GM23338 (cell line): Measurements from ENCODE around the gene PLCH2. TPM values are rescaled to one million over a fixed set of nuclear protein-coding genes. Genes with fewer than 3 reads are reported as not detected.
A peak's percentile ranks its signal among the peaks of the same experiment; 100 is the strongest.

Source experiments
- ATAC-seq: fragments of 200-7000 bp; cut with Tn5 transposase; 3 replicates; pipeline ENCODE4 v1.9.1; 2020
- DNase-seq: peaks from one replicate; pipeline ENCODE4 v3.0.0-alpha.2; 2015; ENCODE audit warnings: low spot score
- H2AFZ ChIP-seq: fragments of 200-600 bp; sonication (generic); 2 replicates; pipeline ENCODE4 v1.8.0; 2016; ENCODE audit warnings: antibody characterized with exemption, mild to moderate bottlenecking, moderate library complexity
- H3F3A ChIP-seq: fragments of 200-600 bp; sonication (generic); replicated peaks from 2 replicates; pipeline ENCODE4 v1.8.0; 2017; ENCODE audit warnings: antibody characterized with exemption, mixed run types, low read depth
- H3K27ac ChIP-seq: fragments of 200-600 bp; sonication (generic); 2 replicates; pipeline ENCODE4 v1.6.1; 2016; ENCODE audit warnings: low read depth
- H3K27me3 ChIP-seq: fragments of 200-600 bp; sonication (generic); 2 replicates; pipeline ENCODE4 v1.8.0; 2016; ENCODE audit warnings: mild to moderate bottlenecking, mixed run types, moderate library complexity; ENCODE audit not compliant: insufficient read depth
- H3K36me3 ChIP-seq: fragments of 200-600 bp; sonication (generic); 2 replicates; pipeline ENCODE4 v1.8.0; 2016; ENCODE audit warnings: mild to moderate bottlenecking; ENCODE audit not compliant: insufficient read depth
- H3K4me1 ChIP-seq: fragments of 200-600 bp; sonication (generic); 2 replicates; pipeline ENCODE4 v1.8.0; 2016; ENCODE audit warnings: mild to moderate bottlenecking, moderate library complexity; ENCODE audit not compliant: insufficient read depth
- H3K4me2 ChIP-seq: fragments of 200-600 bp; sonication (generic); 2 replicates; pipeline ENCODE4 v1.7.1; 2017; ENCODE audit warnings: mixed run types
- H3K4me3 ChIP-seq: fragments of 200-600 bp; sonication (generic); 2 replicates; pipeline ENCODE4 v1.6.1; 2016; ENCODE audit warnings: mixed run types
- H3K79me2 ChIP-seq: fragments of 200-600 bp; sonication (generic); replicated peaks from 2 replicates; pipeline ENCODE4 v1.8.0; 2017; ENCODE audit warnings: mild to moderate bottlenecking; ENCODE audit not compliant: insufficient read depth
- H3K9me2 ChIP-seq: fragments of 200-600 bp; sonication (generic); 2 replicates; pipeline ENCODE4 v1.8.0; 2017; ENCODE audit not compliant: insufficient read depth
- H4K20me1 ChIP-seq: fragments of 200-600 bp; sonication (generic); replicated peaks from 2 replicates; pipeline ENCODE4 v1.8.0; 2017; ENCODE audit warnings: mild to moderate bottlenecking; ENCODE audit not compliant: insufficient read depth
- H3K27ac Mint-ChIP-seq: 2 replicates; pipeline ENCODE4 v1.8.0; 2020; ENCODE audit warnings: inconsistent platforms, mild to moderate bottlenecking, moderate library complexity, mixed read lengths
- H3K27me3 Mint-ChIP-seq: 3 replicates; pipeline ENCODE4 v1.8.0; 2022; ENCODE audit warnings: low read depth, mild to moderate bottlenecking, moderate library complexity, mixed read lengths, inconsistent platforms; ENCODE audit not compliant: insufficient read depth, poor library complexity
- H3K36me3 Mint-ChIP-seq: 3 replicates; pipeline ENCODE4 v1.8.0; 2021; ENCODE audit warnings: low read depth, mild to moderate bottlenecking, inconsistent platforms, moderate library complexity, mixed read lengths
- H3K4me1 Mint-ChIP-seq: 3 replicates; pipeline ENCODE4 v1.8.0; 2020; ENCODE audit warnings: mild to moderate bottlenecking, inconsistent platforms, mixed read lengths
- H3K4me3 Mint-ChIP-seq: 3 replicates; pipeline ENCODE4 v1.8.0; 2021; ENCODE audit warnings: moderate library complexity, mild to moderate bottlenecking, inconsistent platforms, mixed read lengths
- H3K9me3 Mint-ChIP-seq: 3 replicates; pipeline ENCODE4 v1.8.0; 2020; ENCODE audit warnings: moderate library complexity, mild to moderate bottlenecking, inconsistent platforms, mixed read lengths
- EZH2phosphoT487 ChIP-seq: fragments of 200-600 bp; sonication (generic); IDR thresholded peaks from one replicate; pipeline ENCODE4 v1.8.1; 2018; ENCODE audit warnings: antibody characterized with exemption; ENCODE audit not compliant: unreplicated experiment
- NANOG ChIP-seq: IDR thresholded peaks from 2 replicates; pipeline ENCODE4 v1.6.1; 2016; ENCODE audit warnings: antibody characterized with exemption, borderline replicate concordance
- ZNF331 ChIP-seq: fragments of 250-450 bp; sonication (Bioruptor Pico); IDR thresholded peaks from 2 replicates; pipeline ENCODE4 v1.5.0; 2020; ENCODE audit warnings: low read depth, mild to moderate bottlenecking, moderate library complexity
- polyA plus RNA-seq: library from polyadenylated mRNA; unstranded; fragments of >200 nt; fragmentation: Nextera tagmentation; extraction: Ambion mirVana; gene quantifications from 2 replicates; pipeline ENCODE4 v1.2.1, GENCODE V29; 2016
- total RNA-seq: library from RNA; depleted of rRNA; stranded (reverse); fragments of >200 nt; shearing (Covaris generic); gene quantifications from 2 replicates; pipeline ENCODE4 v1.2.3, GENCODE V29; 2014
- TF ChIP-seq, protein P1 (sequence below), 2 experiments: fragments of 200-600 bp in 1 of 2; sonication (generic) in 1 of 2; conservative IDR thresholded peaks; 2 replicates each; pipeline versions ENCODE4 v1.5.1 to v1.6.1; 2016 to 2017; ENCODE audit warnings: antibody characterized with exemption in 2 of 2, low read depth in 2 of 2, mild to moderate bottlenecking in 2 of 2, moderate library complexity in 1 of 2
- TF ChIP-seq, protein P2 (sequence below): IDR thresholded peaks from one replicate; pipeline ENCODE4 v1.6.1; 2018; ENCODE audit warnings: antibody characterized with exemption; ENCODE audit not compliant: unreplicated experiment
- TF ChIP-seq, protein P3 (sequence below): fragments of 250-450 bp; sonication (Bioruptor Pico); IDR thresholded peaks from 2 replicates; pipeline ENCODE4 v1.5.0; 2020; ENCODE audit warnings: mild to moderate bottlenecking, moderate library complexity

PLCH2 gene
- total and polyA plus RNA-seq, 2 experiments from 2014 or later, result 0.31 TPM; not detected in 1

DNA sequence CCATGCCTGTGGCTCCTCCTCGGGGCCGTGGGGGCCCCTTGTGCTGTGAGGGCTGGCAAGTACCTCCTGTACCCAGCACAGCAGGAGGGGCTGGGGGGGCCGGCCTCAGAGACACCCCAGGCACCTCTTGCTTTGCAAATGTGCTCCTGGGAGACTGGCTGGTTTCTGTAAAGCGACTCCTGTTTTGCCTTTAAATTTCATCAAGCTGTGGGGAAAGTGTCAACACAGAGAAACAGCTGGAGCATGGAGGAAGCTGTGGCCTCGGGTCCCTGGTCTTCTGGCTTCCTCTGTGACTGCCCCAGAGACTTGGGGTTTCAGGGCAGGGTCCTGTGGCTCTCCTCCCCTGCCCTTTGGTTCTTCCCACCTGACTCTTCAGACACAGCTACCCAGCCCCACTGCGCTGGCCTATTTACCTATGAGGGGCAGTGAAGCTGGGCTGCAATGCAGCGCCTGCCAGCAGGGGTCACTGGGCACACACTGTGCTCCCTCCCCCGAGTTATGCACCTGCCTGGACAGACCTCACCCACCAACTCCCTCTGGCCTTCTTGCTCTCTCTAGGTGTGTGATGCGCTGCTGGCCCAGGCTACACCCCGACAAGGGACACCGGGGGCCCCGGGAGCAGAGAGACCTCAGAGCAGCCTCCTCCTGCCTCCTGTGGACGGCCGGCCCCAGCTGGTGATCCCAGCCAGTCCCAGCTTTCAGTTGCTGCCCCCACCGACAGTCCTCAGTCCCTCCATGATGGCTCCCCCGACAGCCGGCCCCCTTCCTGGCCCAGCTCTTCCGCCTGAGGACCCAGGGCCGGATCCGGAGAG lies 46.1 kb upstream of the PLCH2 start:
- Mint-ChIP-seq H3K36me3 (no peaks in the 10 kb centered on the region), H3K27ac (no peak overlapping the region), H3K9me3 (peaks cover 12% of the 10 kb centered on the region; the same call in 2 of the 3 replicates), H3K4me1 (no peaks in the 10 kb centered on the region), H3K27me3 (peaks cover 7% of the 10 kb centered on the region), H3K4me3 (no peak overlapping the region)
- Histone ChIP-seq H3F3A (no peaks in the 10 kb centered on the region), H3K9me2 (no peaks in the 10 kb centered on the region), H3K79me2 (no peaks in the 10 kb centered on the region), H3K4me2 (no peak overlapping the region), H3K4me3 (no peak overlapping the region), H2AFZ (no peak overlapping the region), H3K27ac (no peak overlapping the region), H3K4me1 (no peaks in the 10 kb centered on the region), H4K20me1 (no peaks in the 10 kb centered on the region), H3K27me3 (no peaks in the 10 kb centered on the region), H3K36me3 (no peaks in the 10 kb centered on the region)
- ATAC-seq, result peak; percentile 28
- DNase-seq, result peak; percentile 59
- TF ChIP-seq, protein P1, sequence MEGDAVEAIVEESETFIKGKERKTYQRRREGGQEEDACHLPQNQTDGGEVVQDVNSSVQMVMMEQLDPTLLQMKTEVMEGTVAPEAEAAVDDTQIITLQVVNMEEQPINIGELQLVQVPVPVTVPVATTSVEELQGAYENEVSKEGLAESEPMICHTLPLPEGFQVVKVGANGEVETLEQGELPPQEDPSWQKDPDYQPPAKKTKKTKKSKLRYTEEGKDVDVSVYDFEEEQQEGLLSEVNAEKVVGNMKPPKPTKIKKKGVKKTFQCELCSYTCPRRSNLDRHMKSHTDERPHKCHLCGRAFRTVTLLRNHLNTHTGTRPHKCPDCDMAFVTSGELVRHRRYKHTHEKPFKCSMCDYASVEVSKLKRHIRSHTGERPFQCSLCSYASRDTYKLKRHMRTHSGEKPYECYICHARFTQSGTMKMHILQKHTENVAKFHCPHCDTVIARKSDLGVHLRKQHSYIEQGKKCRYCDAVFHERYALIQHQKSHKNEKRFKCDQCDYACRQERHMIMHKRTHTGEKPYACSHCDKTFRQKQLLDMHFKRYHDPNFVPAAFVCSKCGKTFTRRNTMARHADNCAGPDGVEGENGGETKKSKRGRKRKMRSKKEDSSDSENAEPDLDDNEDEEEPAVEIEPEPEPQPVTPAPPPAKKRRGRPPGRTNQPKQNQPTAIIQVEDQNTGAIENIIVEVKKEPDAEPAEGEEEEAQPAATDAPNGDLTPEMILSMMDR (conservative IDR thresholded peaks at IDR 0.05; ENCODE audit: low read depth in 2 of 2), result peak; percentile 49 to 63
- TF ChIP-seq EZH2phosphoT487, result no peak

DNA sequence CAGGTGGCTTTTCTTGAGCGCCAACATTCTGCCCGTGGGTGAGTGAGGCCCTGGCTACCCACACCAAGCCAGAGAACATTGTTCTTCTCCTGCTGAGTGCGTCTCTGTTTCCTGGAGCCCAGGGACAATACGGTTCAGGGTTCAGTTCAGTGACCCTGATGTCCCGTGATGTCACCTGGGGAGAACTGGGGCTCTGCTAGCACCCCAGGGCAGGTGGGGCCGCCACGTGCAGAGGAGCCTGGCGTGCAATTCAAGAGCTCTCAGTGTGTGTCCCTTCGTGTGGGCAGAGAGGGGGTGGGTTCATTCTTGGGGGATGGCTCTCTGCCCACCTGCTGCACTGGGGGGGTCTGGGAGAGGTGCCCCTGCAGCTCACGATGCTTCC lies 45.5 kb upstream of the PLCH2 start:
- H3F3A ChIP-seq, result no peaks in the 10 kb centered on the region
- no peak for DNase-seq
- H3K27me3 ChIP-seq, result no peaks in the 10 kb centered on the region
- no peaks in the 10 kb centered on the region for H3K79me2 ChIP-seq
- H2AFZ ChIP-seq, result no peak overlapping the region
- Mint-ChIP-seq H3K4me1 (no peaks in the 10 kb centered on the region), H3K4me3 (no peak overlapping the region), H3K36me3 (no peaks in the 10 kb centered on the region), H3K27ac (no peak overlapping the region), H3K9me3 (peaks cover 12% of the 10 kb centered on the region; the same call in 2 of the 3 replicates), H3K27me3 (peaks cover 7% of the 10 kb centered on the region)
- ATAC-seq, result no peak
- H3K9me2 ChIP-seq, result no peaks in the 10 kb centered on the region
- H3K4me2 ChIP-seq, result no peak overlapping the region
- no peak overlapping the region for H3K27ac ChIP-seq
- no peak overlapping the region for H3K4me3 ChIP-seq
- no peaks in the 10 kb centered on the region for H3K36me3 ChIP-seq
- H4K20me1 ChIP-seq, result no peaks in the 10 kb centered on the region
- H3K4me1 ChIP-seq, result no peaks in the 10 kb centered on the region
- TF ChIP-seq NANOG (no peak), ZNF331 (CRISPR knock-in tag) (no peak), EZH2phosphoT487 (no peak)
- TF ChIP-seq, protein P2, sequence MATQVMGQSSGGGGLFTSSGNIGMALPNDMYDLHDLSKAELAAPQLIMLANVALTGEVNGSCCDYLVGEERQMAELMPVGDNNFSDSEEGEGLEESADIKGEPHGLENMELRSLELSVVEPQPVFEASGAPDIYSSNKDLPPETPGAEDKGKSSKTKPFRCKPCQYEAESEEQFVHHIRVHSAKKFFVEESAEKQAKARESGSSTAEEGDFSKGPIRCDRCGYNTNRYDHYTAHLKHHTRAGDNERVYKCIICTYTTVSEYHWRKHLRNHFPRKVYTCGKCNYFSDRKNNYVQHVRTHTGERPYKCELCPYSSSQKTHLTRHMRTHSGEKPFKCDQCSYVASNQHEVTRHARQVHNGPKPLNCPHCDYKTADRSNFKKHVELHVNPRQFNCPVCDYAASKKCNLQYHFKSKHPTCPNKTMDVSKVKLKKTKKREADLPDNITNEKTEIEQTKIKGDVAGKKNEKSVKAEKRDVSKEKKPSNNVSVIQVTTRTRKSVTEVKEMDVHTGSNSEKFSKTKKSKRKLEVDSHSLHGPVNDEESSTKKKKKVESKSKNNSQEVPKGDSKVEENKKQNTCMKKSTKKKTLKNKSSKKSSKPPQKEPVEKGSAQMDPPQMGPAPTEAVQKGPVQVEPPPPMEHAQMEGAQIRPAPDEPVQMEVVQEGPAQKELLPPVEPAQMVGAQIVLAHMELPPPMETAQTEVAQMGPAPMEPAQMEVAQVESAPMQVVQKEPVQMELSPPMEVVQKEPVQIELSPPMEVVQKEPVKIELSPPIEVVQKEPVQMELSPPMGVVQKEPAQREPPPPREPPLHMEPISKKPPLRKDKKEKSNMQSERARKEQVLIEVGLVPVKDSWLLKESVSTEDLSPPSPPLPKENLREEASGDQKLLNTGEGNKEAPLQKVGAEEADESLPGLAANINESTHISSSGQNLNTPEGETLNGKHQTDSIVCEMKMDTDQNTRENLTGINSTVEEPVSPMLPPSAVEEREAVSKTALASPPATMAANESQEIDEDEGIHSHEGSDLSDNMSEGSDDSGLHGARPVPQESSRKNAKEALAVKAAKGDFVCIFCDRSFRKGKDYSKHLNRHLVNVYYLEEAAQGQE, result no peak
- TF ChIP-seq, protein P3, sequence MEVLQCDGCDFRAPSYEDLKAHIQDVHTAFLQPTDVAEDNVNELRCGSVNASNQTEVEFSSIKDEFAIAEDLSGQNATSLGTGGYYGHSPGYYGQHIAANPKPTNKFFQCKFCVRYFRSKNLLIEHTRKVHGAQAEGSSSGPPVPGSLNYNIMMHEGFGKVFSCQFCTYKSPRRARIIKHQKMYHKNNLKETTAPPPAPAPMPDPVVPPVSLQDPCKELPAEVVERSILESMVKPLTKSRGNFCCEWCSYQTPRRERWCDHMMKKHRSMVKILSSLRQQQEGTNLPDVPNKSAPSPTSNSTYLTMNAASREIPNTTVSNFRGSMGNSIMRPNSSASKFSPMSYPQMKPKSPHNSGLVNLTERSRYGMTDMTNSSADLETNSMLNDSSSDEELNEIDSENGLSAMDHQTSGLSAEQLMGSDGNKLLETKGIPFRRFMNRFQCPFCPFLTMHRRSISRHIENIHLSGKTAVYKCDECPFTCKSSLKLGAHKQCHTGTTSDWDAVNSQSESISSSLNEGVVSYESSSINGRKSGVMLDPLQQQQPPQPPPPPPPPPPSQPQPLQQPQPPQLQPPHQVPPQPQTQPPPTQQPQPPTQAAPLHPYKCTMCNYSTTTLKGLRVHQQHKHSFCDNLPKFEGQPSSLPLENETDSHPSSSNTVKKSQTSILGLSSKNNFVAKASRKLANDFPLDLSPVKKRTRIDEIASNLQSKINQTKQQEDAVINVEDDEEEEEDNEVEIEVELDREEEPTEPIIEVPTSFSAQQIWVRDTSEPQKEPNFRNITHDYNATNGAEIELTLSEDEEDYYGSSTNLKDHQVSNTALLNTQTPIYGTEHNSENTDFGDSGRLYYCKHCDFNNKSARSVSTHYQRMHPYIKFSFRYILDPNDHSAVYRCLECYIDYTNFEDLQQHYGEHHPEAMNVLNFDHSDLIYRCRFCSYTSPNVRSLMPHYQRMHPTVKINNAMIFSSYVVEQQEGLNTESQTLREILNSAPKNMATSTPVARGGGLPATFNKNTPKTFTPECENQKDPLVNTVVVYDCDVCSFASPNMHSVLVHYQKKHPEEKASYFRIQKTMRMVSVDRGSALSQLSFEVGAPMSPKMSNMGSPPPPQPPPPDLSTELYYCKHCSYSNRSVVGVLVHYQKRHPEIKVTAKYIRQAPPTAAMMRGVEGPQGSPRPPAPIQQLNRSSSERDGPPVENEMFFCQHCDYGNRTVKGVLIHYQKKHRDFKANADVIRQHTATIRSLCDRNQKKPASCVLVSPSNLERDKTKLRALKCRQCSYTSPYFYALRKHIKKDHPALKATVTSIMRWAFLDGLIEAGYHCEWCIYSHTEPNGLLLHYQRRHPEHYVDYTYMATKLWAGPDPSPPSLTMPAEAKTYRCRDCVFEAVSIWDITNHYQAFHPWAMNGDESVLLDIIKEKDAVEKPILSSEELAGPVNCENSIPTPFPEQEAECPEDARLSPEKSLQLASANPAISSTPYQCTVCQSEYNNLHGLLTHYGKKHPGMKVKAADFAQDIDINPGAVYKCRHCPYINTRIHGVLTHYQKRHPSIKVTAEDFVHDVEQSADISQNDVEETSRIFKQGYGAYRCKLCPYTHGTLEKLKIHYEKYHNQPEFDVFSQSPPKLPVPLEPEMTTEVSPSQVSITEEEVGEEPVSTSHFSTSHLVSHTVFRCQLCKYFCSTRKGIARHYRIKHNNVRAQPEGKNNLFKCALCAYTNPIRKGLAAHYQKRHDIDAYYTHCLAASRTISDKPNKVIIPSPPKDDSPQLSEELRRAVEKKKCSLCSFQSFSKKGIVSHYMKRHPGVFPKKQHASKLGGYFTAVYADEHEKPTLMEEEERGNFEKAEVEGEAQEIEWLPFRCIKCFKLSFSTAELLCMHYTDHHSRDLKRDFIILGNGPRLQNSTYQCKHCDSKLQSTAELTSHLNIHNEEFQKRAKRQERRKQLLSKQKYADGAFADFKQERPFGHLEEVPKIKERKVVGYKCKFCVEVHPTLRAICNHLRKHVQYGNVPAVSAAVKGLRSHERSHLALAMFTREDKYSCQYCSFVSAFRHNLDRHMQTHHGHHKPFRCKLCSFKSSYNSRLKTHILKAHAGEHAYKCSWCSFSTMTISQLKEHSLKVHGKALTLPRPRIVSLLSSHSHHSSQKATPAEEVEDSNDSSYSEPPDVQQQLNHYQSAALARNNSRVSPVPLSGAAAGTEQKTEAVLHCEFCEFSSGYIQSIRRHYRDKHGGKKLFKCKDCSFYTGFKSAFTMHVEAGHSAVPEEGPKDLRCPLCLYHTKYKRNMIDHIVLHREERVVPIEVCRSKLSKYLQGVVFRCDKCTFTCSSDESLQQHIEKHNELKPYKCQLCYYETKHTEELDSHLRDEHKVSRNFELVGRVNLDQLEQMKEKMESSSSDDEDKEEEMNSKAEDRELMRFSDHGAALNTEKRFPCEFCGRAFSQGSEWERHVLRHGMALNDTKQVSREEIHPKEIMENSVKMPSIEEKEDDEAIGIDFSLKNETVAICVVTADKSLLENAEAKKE (CRISPR knock-in tag), result no peak
